CD4-positive, alpha-beta T cell (primary cell): ENCODE measurements around the gene SELENOP. TPM values are rescaled to one million over a fixed set of nuclear protein-coding genes. Genes with fewer than 3 reads are reported as not detected.

Experiments
- ATAC-seq: fragments of 200-7000 bp; cut with Tn5 transposase; one replicate; pipeline ENCODE4 v1.10.0; 2022; ENCODE audit warnings: mild to moderate bottlenecking; ENCODE audit not compliant: poor library complexity
- CTCF ChIA-PET: fragments of 350-600 bp; sonication (Branson Sonifier 250); formaldehyde crosslinking; loops from one replicate; lab custom pipeline; 2021; ENCODE audit warnings: antibody characterized with exemption, inconsistent platforms; lab: Charles Lee
- POLR2A ChIA-PET: fragments of 350-600 bp; sonication (Branson Sonifier 250); formaldehyde crosslinking; loops from one replicate; lab custom pipeline; 2021; ENCODE audit warnings: antibody characterized with exemption, inconsistent platforms; lab: Charles Lee
- DNase-seq, 14 experiments: peaks; one replicate each; pipeline ENCODE4 v3.0.0-alpha.2; 2013 to 2020; ENCODE audit warnings: mixed read lengths in 2 of 14
- H3K27ac ChIP-seq, 2 donors: one replicate each; pipeline versions ENCODE4 v1.5.1 to v1.7.0; 2013; ENCODE audit warnings: low read length in 2 of 2, low read depth in 1 of 2, mild to moderate bottlenecking in 1 of 2
- H3K27me3 ChIP-seq, 2 experiments: 1 replicate in 1 of 2; 2 replicates in 1 of 2; pipeline versions ENCODE4 v1.6.1 to v1.7.0; 2013; ENCODE audit warnings: low read length in 2 of 2, control low read depth in 1 of 2, mild to moderate bottlenecking in 1 of 2, moderate library complexity in 1 of 2; ENCODE audit not compliant: insufficient read depth in 2 of 2, control insufficient read depth in 1 of 2
- H3K36me3 ChIP-seq: one replicate; pipeline ENCODE4 v1.6.1; 2013; ENCODE audit warnings: low read length, control low read depth; ENCODE audit not compliant: insufficient read depth
- H3K4me1 ChIP-seq: one replicate; pipeline ENCODE4 v1.6.1; 2013; ENCODE audit warnings: low read length, control low read depth; ENCODE audit not compliant: insufficient read depth
- H3K4me3 ChIP-seq: one replicate; pipeline ENCODE4 v1.5.1; 2013; ENCODE audit warnings: mild to moderate bottlenecking, low read length, moderate library complexity
- H3K9me3 ChIP-seq, 2 experiments: 1 replicate in 1 of 2; 2 replicates in 1 of 2; pipeline versions ENCODE4 v1.6.1 to v1.7.0; 2013; ENCODE audit warnings: low read length in 2 of 2, mild to moderate bottlenecking in 2 of 2, control low read depth in 1 of 2, moderate library complexity in 1 of 2; ENCODE audit not compliant: control insufficient read depth in 1 of 2, insufficient read depth in 1 of 2
- H3K27ac Mint-ChIP-seq: one replicate; pipeline ENCODE4 v1.8.0; 2020; ENCODE audit warnings: mixed read lengths
- H3K27me3 Mint-ChIP-seq: one replicate; pipeline ENCODE4 v1.8.0; 2021; ENCODE audit warnings: mixed read lengths
- H3K36me3 Mint-ChIP-seq: one replicate; pipeline ENCODE4 v1.8.0; 2021; ENCODE audit warnings: low read depth, mixed read lengths
- H3K4me1 Mint-ChIP-seq: one replicate; pipeline ENCODE4 v1.8.0; 2021; ENCODE audit warnings: low read depth, mixed read lengths
- H3K4me3 Mint-ChIP-seq: one replicate; pipeline ENCODE4 v1.8.0; 2020; ENCODE audit warnings: mild to moderate bottlenecking, mixed read lengths
- H3K9me3 Mint-ChIP-seq: one replicate; pipeline ENCODE4 v1.8.0; 2020; ENCODE audit warnings: mixed read lengths
- intact Hi-C, 2 experiments: fragments of 100-400 bp; cut with DNase I in 1 of 2; cut with micrococcal nuclease in 1 of 2; formaldehyde crosslinking; loops; one replicate each; pipeline versions ENCODE4 v1.15.1 to v1.9.0; 2023 to 2025; cut with DNase I, micrococcal nuclease
- total RNA-seq, 174 experiments: library from RNA in 2 of 174; stranded (reverse) in 2 of 174; gene quantifications; one replicate each; pipeline ENCODE4 v1.2.3 and lab custom pipeline; 2021 to 2026
- TF ChIP-seq, protein P1 (sequence below): fragments of 200-600 bp; IDR thresholded peaks from one replicate; pipeline ENCODE4 v1.8.0; 2022; ENCODE audit warnings: antibody characterized with exemption, mild to moderate bottlenecking

Gene SELENOP
- total RNA-seq, 2 experiments from 2014 or later, result 0.36 TPM; not detected in 1

DNA sequence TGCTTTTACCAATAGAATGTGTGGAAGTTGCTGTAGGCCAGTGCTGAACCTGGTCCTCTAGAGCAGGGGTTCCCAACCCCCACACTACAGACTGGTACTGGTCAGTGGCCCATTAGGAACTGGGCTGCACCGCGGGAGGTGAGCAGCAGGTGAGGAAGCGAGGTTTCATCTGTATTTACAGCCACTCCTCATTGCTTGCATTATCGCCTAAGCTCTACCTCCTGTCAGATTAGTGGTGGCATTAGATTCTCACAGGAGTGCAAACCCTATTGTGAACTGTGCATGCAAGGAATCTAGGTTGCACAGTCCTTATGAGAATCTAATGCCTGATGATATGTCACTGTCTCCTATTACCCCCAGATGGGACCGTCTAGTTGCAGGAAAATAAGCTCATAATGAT, 61.2 kb downstream of the SELENOP start:
- Histone ChIP-seq H3K4me3 (no peak overlapping the region), H3K27me3 (no peaks in the 10 kb centered on the region), H3K4me1 (no peaks in the 10 kb centered on the region), H3K27ac (no peak overlapping the region), H3K36me3 (no peaks in the 10 kb centered on the region), H3K9me3 (no peaks in the 10 kb centered on the region)
- H3K27ac Mint-ChIP-seq, result no peak overlapping the region
- H3K9me3 Mint-ChIP-seq, result no peaks in the 10 kb centered on the region
- intact Hi-C loops, result no loop called here
- TF ChIP-seq, protein P1, sequence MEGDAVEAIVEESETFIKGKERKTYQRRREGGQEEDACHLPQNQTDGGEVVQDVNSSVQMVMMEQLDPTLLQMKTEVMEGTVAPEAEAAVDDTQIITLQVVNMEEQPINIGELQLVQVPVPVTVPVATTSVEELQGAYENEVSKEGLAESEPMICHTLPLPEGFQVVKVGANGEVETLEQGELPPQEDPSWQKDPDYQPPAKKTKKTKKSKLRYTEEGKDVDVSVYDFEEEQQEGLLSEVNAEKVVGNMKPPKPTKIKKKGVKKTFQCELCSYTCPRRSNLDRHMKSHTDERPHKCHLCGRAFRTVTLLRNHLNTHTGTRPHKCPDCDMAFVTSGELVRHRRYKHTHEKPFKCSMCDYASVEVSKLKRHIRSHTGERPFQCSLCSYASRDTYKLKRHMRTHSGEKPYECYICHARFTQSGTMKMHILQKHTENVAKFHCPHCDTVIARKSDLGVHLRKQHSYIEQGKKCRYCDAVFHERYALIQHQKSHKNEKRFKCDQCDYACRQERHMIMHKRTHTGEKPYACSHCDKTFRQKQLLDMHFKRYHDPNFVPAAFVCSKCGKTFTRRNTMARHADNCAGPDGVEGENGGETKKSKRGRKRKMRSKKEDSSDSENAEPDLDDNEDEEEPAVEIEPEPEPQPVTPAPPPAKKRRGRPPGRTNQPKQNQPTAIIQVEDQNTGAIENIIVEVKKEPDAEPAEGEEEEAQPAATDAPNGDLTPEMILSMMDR, result no peak
- POLR2A ChIA-PET, result interaction anchor here (1.3 kb wide), 1 partner anchor 32 kb away, joined by 3 read pairs; no protein-coding TSS in a partner anchor
- no peak for DNase-seq
- H3K27me3 Mint-ChIP-seq, result no peaks in the 10 kb centered on the region
- H3K36me3 Mint-ChIP-seq, result no peaks in the 10 kb centered on the region
- no peak overlapping the region for H3K4me3 Mint-ChIP-seq
- CTCF ChIA-PET, result no interaction called here
- ATAC-seq, result no peak
- H3K4me1 Mint-ChIP-seq, result peaks cover 7% of the 10 kb centered on the region

Other genes with a start within 250 kb of the SELENOP start
- 1 to 10 TPM; 1.2 to 1.6 TPM for gene CCDC152, start 55.1 kb downstream of the SELENOP start, total RNA-seq
- 10 to 100 TPM; 45.6 to 48.9 TPM for gene ANXA2R, start 228.4 kb upstream of the SELENOP start, total RNA-seq